Suprapubic skin (tissue), 3 donors: ENCODE results near the gene LOX.

Experiments used
- EP300 ChIP-seq: sonication (generic); formaldehyde crosslinking; IDR thresholded peaks from one replicate; pipeline ENCODE4 v1.6.1; 2017; ENCODE audit warnings: antibody characterized with exemption
- TF ChIP-seq, protein P1 (sequence below), 2 donors: fragments of 200-600 bp in 1 of 2; fragments of 450-650 bp in 1 of 2; sonication (generic) in 1 of 2; IDR thresholded peaks; one replicate each; pipeline ENCODE4 v1.5.1; 2016 to 2019; ENCODE audit warnings: antibody characterized with exemption in 2 of 2, mild to moderate bottlenecking in 1 of 2, moderate library complexity in 1 of 2

GRCh38 chr5:122112063-122112462 lies 34.0 kb upstream of the LOX start:
- TF ChIP-seq, protein P1, sequence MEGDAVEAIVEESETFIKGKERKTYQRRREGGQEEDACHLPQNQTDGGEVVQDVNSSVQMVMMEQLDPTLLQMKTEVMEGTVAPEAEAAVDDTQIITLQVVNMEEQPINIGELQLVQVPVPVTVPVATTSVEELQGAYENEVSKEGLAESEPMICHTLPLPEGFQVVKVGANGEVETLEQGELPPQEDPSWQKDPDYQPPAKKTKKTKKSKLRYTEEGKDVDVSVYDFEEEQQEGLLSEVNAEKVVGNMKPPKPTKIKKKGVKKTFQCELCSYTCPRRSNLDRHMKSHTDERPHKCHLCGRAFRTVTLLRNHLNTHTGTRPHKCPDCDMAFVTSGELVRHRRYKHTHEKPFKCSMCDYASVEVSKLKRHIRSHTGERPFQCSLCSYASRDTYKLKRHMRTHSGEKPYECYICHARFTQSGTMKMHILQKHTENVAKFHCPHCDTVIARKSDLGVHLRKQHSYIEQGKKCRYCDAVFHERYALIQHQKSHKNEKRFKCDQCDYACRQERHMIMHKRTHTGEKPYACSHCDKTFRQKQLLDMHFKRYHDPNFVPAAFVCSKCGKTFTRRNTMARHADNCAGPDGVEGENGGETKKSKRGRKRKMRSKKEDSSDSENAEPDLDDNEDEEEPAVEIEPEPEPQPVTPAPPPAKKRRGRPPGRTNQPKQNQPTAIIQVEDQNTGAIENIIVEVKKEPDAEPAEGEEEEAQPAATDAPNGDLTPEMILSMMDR (IDR thresholded peaks at IDR 0.05), result no peak
- no peak for TF ChIP-seq EP300
